Epithelial cell of proximal tubule (primary cell): ENCODE data around the gene VLDLR. TPM values are rescaled to one million over a fixed set of nuclear protein-coding genes. Genes with fewer than 3 reads are reported as not detected.

ENCODE experiments used
- total RNA-seq: library from RNA; depleted of rRNA; stranded (reverse); fragments of >200 nt; gene quantifications from 2 replicates; pipeline ENCODE4 v1.2.3, GENCODE V29; 2015

The VLDLR gene
- total RNA-seq, 1 donor from 2014 or later: 16.4 TPM

Other genes with a start within 250 kb of the VLDLR start
- not detected in 2 replicates for gene KCNV2, start 95.7 kb downstream of the VLDLR start, total RNA-seq
- 48.7 and 62.5 TPM in 2 replicates for gene PUM3, start 222.3 kb downstream of the VLDLR start, total RNA-seq